ENCODE results near the gene NR1I2.

Gene NR1I2

DNA sequence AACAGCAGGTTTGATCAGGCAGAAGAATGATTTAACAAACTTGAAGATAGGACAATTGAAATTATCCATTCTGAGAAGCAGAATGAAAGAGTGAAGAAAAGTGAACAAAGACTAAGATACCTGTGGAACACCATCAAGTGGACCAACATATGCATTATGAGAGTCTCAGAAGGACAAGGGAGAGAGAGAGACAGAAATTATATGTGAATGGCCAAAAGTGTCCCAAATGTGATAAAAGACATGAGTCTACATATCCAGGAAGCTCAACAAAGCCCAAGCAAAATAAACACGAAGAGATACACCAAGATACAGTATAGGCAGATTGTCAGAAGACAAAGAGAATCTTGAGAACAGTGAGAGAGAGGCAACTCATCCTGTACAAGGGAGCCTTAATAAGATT, 5.6 kb upstream of the NR1I2 start:
- Histone ChIP-seq H3K4me1 (peaks cover 0 to 21% (median 3%) of the 10 kb centered on the region in 10 experiments; a peak in 8 of 20 replicates), H3K4me3 (no peak overlapping the region), H3K27me3 (no peaks in the 10 kb centered on the region), H3K9ac (no peak overlapping the region), H3K9me3 (replicated peaks in 1 of 11) (peaks cover 0 to 11% (median 0%) of the 10 kb centered on the region in 11 experiments; a peak in 4 of 22 replicates), H3K4me2 (no peak overlapping the region), H4K20me1 (no peaks in the 10 kb centered on the region), H3K36me3 (no peaks in the 10 kb centered on the region), H3K27ac (no peak overlapping the region)
- TF ChIP-seq Cebpa-rat (IDR thresholded peaks at IDR 0.05) = no peak

DNA sequence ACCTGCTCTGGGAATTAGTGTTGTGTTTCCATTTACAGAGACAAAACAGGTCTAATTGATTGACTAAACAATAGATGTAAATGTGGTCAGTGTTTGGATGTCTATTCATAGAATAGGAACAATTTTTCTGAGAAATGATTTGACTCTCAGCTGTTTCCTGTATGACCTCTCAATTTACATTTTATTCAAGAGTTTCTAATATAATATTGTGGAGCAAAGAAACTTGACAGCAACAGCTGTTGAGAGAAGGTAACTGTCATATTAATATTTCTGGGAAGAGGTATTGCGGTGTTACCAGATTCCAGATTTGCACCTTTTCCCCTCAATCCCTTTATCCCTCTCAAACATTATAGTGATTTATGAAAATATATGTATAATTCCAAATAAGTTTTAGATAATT, 3.7 kb upstream of the NR1I2 start:
- H3K27ac ChIP-seq = no peak overlapping the region
- H3K9me3 ChIP-seq (replicated peaks in 1 of 11) = peaks cover 0 to 11% (median 0%) of the 10 kb centered on the region in 11 experiments; a peak in 4 of 22 replicates
- no peaks in the 10 kb centered on the region for H4K20me1 ChIP-seq
- H3K9ac ChIP-seq = no peak overlapping the region
- TF ChIP-seq Cebpa-rat (IDR thresholded peaks at IDR 0.05) = no peak
- peaks cover 0 to 25% (median 4%) of the 10 kb centered on the region in 10 experiments; a peak in 8 of 20 replicates for H3K4me1 ChIP-seq
- no peak overlapping the region for H3K4me3 ChIP-seq
- no peaks in the 10 kb centered on the region for H3K36me3 ChIP-seq
- H3K27me3 ChIP-seq = no peaks in the 10 kb centered on the region
- H3K4me2 ChIP-seq = no peak overlapping the region

DNA sequence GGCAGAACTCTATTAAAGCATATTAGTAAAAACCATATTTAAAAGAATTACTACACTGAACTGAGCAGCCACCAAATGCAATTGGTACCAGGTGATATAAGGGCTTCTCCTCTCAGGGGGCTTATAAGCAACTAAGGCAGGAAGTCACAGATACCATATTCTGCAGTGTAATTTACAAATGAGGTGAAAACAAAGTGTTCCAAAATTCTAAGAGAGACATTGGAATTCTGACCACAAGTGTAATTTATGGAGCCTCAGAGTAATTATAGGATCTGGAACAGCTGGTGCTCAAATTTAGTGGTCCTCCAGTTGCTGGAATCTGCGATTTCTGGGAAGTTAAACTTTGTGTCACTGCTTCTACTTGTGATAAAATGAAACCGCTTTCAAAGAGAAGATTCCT, 3.1 kb upstream of the NR1I2 start:
- H3K9ac ChIP-seq = no peak overlapping the region
- H3K4me1 ChIP-seq = peaks cover 0 to 32% (median 6%) of the 10 kb centered on the region in 10 experiments; a peak in 9 of 20 replicates
- no peak overlapping the region for H3K27ac ChIP-seq
- H3K4me2 ChIP-seq = no peak overlapping the region
- no peaks in the 10 kb centered on the region for H3K27me3 ChIP-seq
- H3K36me3 ChIP-seq = no peaks in the 10 kb centered on the region
- H3K9me3 ChIP-seq (replicated peaks in 1 of 11) = peaks cover 0 to 11% (median 0%) of the 10 kb centered on the region in 11 experiments; a peak in 4 of 22 replicates
- no peak overlapping the region for H3K4me3 ChIP-seq
- no peaks in the 10 kb centered on the region for H4K20me1 ChIP-seq
- TF ChIP-seq Cebpa-rat (IDR thresholded peaks at IDR 0.05) = no peak

DNA sequence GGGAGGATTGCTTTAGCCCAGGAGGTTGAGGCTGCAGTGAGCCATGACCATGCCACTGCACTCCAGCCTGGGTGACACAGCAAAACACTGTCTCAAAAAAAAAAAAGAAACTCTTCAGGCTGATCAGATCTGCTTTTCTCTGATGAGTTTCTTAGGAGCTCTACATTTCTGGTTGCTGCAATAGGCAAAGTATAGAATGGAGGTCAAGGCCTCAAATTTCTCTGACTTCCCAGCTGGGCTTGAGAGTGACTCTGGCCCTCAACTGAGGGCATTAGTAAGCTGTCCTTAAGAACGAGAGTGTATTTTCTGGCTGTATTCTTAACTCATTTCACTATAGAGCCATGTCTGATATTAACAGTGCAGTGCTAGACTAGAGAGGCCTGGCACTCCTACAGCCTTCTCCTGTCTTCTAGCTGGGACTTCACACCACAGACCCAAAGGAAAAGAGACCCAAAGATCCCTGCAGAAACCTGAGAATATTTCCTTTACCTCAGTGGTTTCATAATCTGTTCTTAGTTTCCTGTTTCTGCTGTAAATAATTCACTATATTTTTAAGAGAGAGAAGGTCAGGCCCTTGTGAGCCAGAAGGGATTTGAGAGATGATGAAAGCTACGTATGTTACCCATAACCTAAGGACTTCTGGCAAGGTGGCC, 2.0 kb upstream of the NR1I2 start:
- H3K4me1 ChIP-seq = peaks cover 0 to 28% (median 9%) of the 10 kb centered on the region in 10 experiments; a peak in 9 of 20 replicates
- no peak for TF ChIP-seq Cebpa-rat (IDR thresholded peaks at IDR 0.05)
- H3K4me2 ChIP-seq = peak overlapping the region in 3 of 11 experiments; percentile 7 to 12 (median 8); a peak in 2 of 22 replicates
- no peak overlapping the region for H3K4me3 ChIP-seq
- no peak overlapping the region for H3K9ac ChIP-seq
- H3K27ac ChIP-seq = no peak overlapping the region
- peaks cover 0 to 11% (median 0%) of the 10 kb centered on the region in 11 experiments; a peak in 4 of 22 replicates for H3K9me3 ChIP-seq (replicated peaks in 1 of 11)
- H4K20me1 ChIP-seq = no peaks in the 10 kb centered on the region
- no peaks in the 10 kb centered on the region for H3K27me3 ChIP-seq
- H3K36me3 ChIP-seq = no peaks in the 10 kb centered on the region

DNA sequence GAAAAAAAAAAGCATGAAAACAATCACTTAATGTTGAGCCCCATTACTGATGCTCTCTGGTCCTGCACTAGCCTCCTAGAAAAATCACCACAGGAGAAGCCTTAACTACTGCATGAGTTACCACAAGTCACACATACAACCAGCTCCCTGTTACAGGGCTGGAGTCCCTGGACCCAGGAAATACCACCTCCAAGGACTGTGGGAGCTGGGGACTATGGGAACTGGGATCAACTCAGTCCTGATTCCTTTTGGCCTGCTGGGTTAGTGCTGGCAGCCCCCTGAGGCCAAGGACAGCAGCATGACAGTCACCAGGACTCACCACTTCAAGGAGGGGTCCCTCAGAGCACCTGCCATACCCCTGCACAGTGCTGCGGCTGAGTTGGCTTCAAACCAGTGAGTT, 559 bp downstream of the NR1I2 start:
- H3K4me3 ChIP-seq = no peak overlapping the region
- H3K36me3 ChIP-seq = no peaks in the 10 kb centered on the region
- 0 out of 22 replicates have a peak overlapping the region, but pooled peaks of 1 of the 11 experiments have one; percentile 27 for H3K27ac ChIP-seq
- H3K4me1 ChIP-seq = peaks cover 0 to 26% (median 9%) of the 10 kb centered on the region in 10 experiments; a peak in 8 of 20 replicates
- no peak for TF ChIP-seq Cebpa-rat (IDR thresholded peaks at IDR 0.05)
- no peaks in the 10 kb centered on the region for H3K27me3 ChIP-seq
- H3K4me2 ChIP-seq = no peak overlapping the region
- no peak overlapping the region for H3K9ac ChIP-seq
- H4K20me1 ChIP-seq = no peaks in the 10 kb centered on the region
- no peaks in the 10 kb centered on the region for H3K9me3 ChIP-seq (replicated peaks in 1 of 11)

DNA sequence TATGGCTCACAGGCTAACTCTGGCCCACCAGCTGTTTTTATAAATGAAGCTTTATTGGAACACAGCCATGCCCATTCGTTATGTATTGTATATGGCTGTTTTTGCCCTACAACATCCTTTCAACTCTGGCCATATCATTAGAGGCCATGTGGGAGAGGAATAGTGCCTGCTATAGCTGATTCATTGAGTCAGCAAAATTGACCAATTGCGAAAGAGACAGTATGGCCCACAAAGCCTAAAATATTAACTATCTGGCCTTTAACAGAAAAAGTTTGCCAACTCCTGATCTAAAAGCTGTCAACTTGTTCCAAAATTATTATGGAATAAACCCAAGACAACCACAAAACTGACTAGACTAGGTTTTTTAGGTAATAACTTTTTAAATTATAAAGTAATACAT, 1.4 kb downstream of the NR1I2 start:
- no peak for TF ChIP-seq Cebpa-rat (IDR thresholded peaks at IDR 0.05)
- no peaks in the 10 kb centered on the region for H3K36me3 ChIP-seq
- H3K27ac ChIP-seq = peak overlapping the region in 4 of 11 experiments; percentile 8 to 52 (median 32); a peak in 4 of 22 replicates
- no peaks in the 10 kb centered on the region for H3K9me3 ChIP-seq (replicated peaks in 1 of 11)
- H3K4me2 ChIP-seq = peak overlapping the region in 5 of 11 experiments; percentile 4 to 37 (median 14); a peak in 4 of 22 replicates
- no peak overlapping the region for H3K9ac ChIP-seq
- no peak overlapping the region for H3K4me3 ChIP-seq
- H3K4me1 ChIP-seq = peaks cover 0 to 26% (median 9%) of the 10 kb centered on the region in 10 experiments; a peak in 8 of 20 replicates
- no peaks in the 10 kb centered on the region for H3K27me3 ChIP-seq
- H4K20me1 ChIP-seq = no peaks in the 10 kb centered on the region

DNA sequence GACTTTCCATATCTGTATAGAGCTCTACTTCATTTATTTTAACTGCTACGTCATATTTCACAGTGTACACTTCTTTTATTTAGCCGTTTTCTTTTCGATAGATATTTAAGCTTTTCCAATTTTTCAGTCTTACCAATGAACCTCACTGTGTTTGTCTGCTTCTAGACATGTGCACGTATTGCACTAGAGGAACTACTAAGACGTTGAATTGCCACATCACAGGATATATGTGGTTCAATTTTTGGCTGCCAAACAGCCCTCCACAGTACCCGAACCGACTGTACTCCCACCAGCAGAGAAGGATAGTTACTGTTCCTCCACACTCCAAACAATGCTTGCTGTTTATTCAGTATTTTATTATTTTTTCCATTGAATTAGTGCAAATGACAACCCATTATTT, 2.0 kb downstream of the NR1I2 start:
- H3K36me3 ChIP-seq = no peaks in the 10 kb centered on the region
- H3K27me3 ChIP-seq = no peaks in the 10 kb centered on the region
- peaks cover 0 to 2% (median 0%) of the 10 kb centered on the region in 11 experiments; a peak in 1 of 22 replicates for H3K9me3 ChIP-seq (replicated peaks in 1 of 11)
- no peak overlapping the region for H3K9ac ChIP-seq
- H3K4me3 ChIP-seq = no peak overlapping the region
- peaks cover 0 to 26% (median 9%) of the 10 kb centered on the region in 10 experiments; a peak in 7 of 20 replicates for H3K4me1 ChIP-seq
- peak overlapping the region in 4 of 11 experiments; percentile 5 to 52 (median 32); a peak in 6 of 22 replicates for H3K27ac ChIP-seq
- peak in 1 of 11 experiments; percentile 46; a peak in 1 of 22 replicates for TF ChIP-seq Cebpa-rat (IDR thresholded peaks at IDR 0.05)
- no peaks in the 10 kb centered on the region for H4K20me1 ChIP-seq
- peak overlapping the region in 6 of 11 experiments; percentile 4 to 37 (median 18); a peak in 7 of 22 replicates for H3K4me2 ChIP-seq

DNA sequence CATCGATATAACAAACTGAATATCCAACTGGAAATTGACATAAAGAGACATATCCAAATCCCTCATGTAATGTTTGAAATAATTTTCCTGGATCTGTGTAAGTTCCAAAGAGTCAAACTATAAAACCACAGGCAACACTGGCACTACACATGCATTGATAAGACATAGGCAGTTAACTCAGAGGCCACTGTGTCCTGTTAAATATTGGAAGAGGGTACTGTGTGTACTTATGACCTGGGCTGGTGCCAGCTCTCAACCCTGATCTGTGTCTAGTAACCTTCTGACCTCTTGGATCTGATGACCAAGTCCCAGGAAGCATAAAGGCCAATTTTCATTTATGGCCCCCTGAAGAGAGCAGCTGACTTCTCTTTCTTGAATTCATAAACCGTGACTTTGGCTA, 4.5 kb downstream of the NR1I2 start:
- H3K4me2 ChIP-seq = no peak overlapping the region
- H3K27ac ChIP-seq = no peak overlapping the region

DNA sequence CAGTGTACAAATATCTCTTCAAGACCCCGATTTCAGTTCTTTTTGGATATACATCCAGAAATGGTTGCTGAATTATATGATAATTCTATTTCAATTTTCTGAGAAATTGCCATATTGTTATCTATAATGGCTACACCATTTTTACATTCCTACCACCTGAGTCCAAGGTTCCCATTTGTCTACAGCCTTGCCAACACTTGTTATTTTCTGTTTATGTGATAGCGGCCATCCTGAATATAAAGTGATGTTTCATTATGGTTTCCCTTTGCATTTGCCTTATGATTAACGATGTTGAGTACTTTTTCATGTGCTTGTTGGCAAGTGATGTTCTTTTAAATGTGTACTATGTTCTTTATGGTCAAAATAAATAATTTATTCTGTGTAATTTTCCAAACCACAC, 8.5 kb downstream of the NR1I2 start:
- no peak overlapping the region for H3K4me2 ChIP-seq
- no peak overlapping the region for H3K4me3 ChIP-seq
- H3K9me3 ChIP-seq (replicated peaks in 1 of 11) = peaks cover 0 to 9% (median 0%) of the 10 kb centered on the region in 11 experiments; a peak in 1 of 22 replicates
- H3K27me3 ChIP-seq = no peaks in the 10 kb centered on the region
- H3K9ac ChIP-seq = no peak overlapping the region
- H4K20me1 ChIP-seq = no peaks in the 10 kb centered on the region
- no peaks in the 10 kb centered on the region for H3K36me3 ChIP-seq
- H3K4me1 ChIP-seq = peaks cover 0 to 5% (median 0%) of the 10 kb centered on the region in 10 experiments; a peak in 1 of 20 replicates
- no peak overlapping the region for H3K27ac ChIP-seq
- no peak for TF ChIP-seq Cebpa-rat (IDR thresholded peaks at IDR 0.05)

More for the DNA sequence above, 4.5 kb downstream of the NR1I2 start:
- Histone ChIP-seq H3K36me3 (no peaks in the 10 kb centered on the region), H3K9me3 (replicated peaks in 1 of 11) (peaks cover 0 to 9% (median 0%) of the 10 kb centered on the region in 11 experiments; a peak in 1 of 22 replicates), H3K4me1 (peaks cover 0 to 16% (median 5%) of the 10 kb centered on the region in 10 experiments; a peak in 6 of 20 replicates), H4K20me1 (no peaks in the 10 kb centered on the region), H3K27me3 (no peaks in the 10 kb centered on the region), H3K9ac (no peak overlapping the region), H3K4me3 (no peak overlapping the region)
- no peak for TF ChIP-seq Cebpa-rat (IDR thresholded peaks at IDR 0.05)
